OCI-LY3 (cell line): Measurements from ENCODE around the gene PPA1.
"Not testable (repeated sequence)": the region's sequence is repeated elsewhere in the genome, so short reads cannot be mapped to it uniquely, and the experiment has no call there.

Experiments used
- H2AFZ ChIP-seq: fragments of 200-600, 300-600 bp; shearing (Covaris generic); 2 replicates; pipeline ENCODE4 v1.6.0; 2014; ENCODE audit warnings: antibody characterized with exemption, low read depth, low read length
- H3K27ac ChIP-seq: fragments of 200-600, 300-600 bp; sonication (generic); 2 replicates; pipeline ENCODE4 v1.5.1; 2014; ENCODE audit warnings: mild to moderate bottlenecking, low read length, moderate library complexity, mixed read lengths
- H3K27me3 ChIP-seq: fragments of 200-600, 300-600 bp; sonication (generic); 2 replicates; pipeline ENCODE4 v1.6.1; 2014; ENCODE audit warnings: low read depth, low read length, mixed read lengths
- H3K36me3 ChIP-seq: fragments of 200-600, 300-600 bp; sonication (generic); replicated peaks from 2 replicates; pipeline ENCODE3; 2014; ENCODE audit warnings: low read depth, low read length, mixed read lengths
- H3K4me1 ChIP-seq: fragments of 300-600, 200-600 bp; sonication (generic); 2 replicates; pipeline ENCODE4 v1.6.1; 2014; ENCODE audit warnings: low read length, mixed read lengths
- H3K4me2 ChIP-seq: fragments of 200-600, 300-600 bp; sonication (generic); 2 replicates; pipeline ENCODE4 v1.6.1; 2014; ENCODE audit warnings: low read length, mixed read lengths
- H3K4me3 ChIP-seq: fragments of 300-600, 200-600 bp; sonication (generic); 2 replicates; pipeline ENCODE4 v1.5.1; 2014; ENCODE audit warnings: antibody characterized with exemption, mild to moderate bottlenecking, low read length, moderate library complexity
- H3K79me2 ChIP-seq: fragments of 300-600, 200-600 bp; shearing (Covaris generic); 2 replicates; pipeline ENCODE4 v1.6.1; 2014; ENCODE audit warnings: mild to moderate bottlenecking, low read length, mixed read lengths
- H3K9ac ChIP-seq: fragments of 300-600, 200-600 bp; shearing (Covaris generic); 2 replicates; pipeline ENCODE4 v1.6.0; 2014; ENCODE audit warnings: mild to moderate bottlenecking, low read length, moderate library complexity
- H3K9me3 ChIP-seq: fragments of 200-600, 300-600 bp; shearing (Covaris generic); 2 replicates; pipeline ENCODE4 v1.6.1; 2014; ENCODE audit warnings: low read length, mixed read lengths; ENCODE audit not compliant: insufficient read depth
- H4K20me1 ChIP-seq: fragments of 200-600, 300-600 bp; sonication (generic); 2 replicates; pipeline ENCODE4 v1.6.1; 2016; ENCODE audit warnings: low read length, mixed read lengths; ENCODE audit not compliant: insufficient read depth
- CTCF ChIP-seq: fragments of 200-600, 300-600 bp; sonication (generic); IDR thresholded peaks from 2 replicates; pipeline ENCODE4 v1.5.1; 2014; ENCODE audit warnings: antibody characterized with exemption, low read length, low read depth
- EZH2phosphoT487 ChIP-seq: fragments of 200-600 bp; shearing (Covaris generic); IDR thresholded peaks from 2 replicates; pipeline ENCODE4 v1.6.1; 2018; ENCODE audit warnings: antibody characterized with exemption, mixed run types, low read depth

The PPA1 gene

DNA sequence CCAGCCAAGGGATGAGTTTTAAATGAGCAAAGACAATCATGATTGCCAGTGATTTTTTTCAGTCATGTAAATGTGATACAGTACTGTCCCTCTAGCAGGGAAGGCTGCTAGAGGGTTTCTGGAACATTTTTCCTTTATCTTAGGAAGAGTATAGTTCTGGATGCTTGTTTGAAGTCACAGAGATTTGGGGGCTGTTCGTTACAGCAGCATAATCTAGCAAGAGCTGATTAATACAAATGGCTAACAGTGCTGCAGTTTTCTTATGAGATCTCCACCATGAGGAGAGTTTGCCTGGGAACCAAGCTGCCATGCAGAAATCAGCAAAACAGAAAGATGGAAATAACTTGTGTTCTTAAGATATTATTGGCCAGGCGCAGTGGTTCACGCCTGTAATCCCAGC lies 7.9 kb upstream of the PPA1 start:
- Histone ChIP-seq H3K4me2 (no peak overlapping the region), H3K36me3 (no peaks in the 10 kb centered on the region)
- TF ChIP-seq EZH2phosphoT487 (no peak), CTCF (no peak)

GRCh38 chr10:70239986-70240385 lies 6.8 kb upstream of the PPA1 start:
- H3K9ac ChIP-seq, H2AFZ ChIP-seq, H3K4me2 ChIP-seq, H3K4me1 ChIP-seq, H4K20me1 ChIP-seq, H3K27ac ChIP-seq, H3K9me3 ChIP-seq, H3K79me2 ChIP-seq, H3K36me3 ChIP-seq, H3K4me3 ChIP-seq, H3K27me3 ChIP-seq: not testable (repeated sequence)

More for the DNA sequence above, 7.9 kb upstream of the PPA1 start:
- Histone ChIP-seq H3K27ac (no peak overlapping the region), H3K79me2 (no peaks in the 10 kb centered on the region), H3K9ac (no peak overlapping the region), H2AFZ (no peak overlapping the region), H3K4me3 (no peak overlapping the region), H4K20me1 (no peaks in the 10 kb centered on the region), H3K9me3 (no peaks in the 10 kb centered on the region), H3K27me3 (0 out of 2 replicates have a peak, but pooled peaks cover 4% of the 10 kb centered on the region), H3K4me1 (no peaks in the 10 kb centered on the region)

DNA sequence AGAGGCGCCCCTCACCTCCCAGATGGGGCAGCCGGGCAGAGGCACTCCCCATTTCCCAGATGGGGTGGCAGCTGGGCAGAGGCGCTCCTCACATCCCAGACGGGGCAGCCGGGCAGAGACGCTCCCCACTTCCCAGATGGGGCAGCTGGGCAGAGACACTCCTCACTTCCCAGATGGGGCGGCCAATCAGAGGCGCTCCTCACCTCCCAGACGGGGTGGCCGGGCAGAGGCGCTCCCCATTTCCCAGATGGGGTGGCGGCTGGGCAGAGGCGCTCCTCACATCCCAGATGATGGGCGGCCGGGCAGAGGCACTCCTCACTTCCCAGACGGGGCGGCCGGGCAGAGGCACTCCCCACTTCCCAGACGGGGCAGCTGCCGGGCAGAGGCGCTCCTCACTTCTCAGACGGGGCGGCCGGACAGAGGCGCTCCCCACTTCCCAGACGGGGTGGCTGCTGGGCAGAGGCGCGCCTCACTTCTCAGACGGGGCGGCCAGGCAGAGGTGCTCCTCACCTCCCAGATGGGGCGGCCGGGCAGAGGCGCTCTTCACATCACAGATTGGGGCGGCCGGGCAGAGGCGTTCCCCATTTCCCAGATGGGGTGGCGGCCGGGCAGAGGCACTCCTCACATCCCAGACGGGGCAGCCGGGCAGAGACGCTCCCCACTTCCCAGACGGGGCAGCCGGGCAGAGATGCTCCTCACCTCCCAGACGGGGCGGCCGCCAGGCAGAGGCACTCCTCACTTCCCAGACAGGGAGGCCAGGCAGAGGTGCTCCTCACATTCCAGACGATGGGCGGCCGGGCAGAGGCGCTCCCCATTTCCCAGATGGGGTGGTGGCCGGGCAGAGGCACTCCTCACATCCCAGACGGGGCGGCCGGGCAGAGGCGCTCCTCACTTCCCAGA lies 6.1 kb upstream of the PPA1 start:
- H3K4me2 ChIP-seq, H3K9me3 ChIP-seq, H3K36me3 ChIP-seq, H3K4me3 ChIP-seq, H3K4me1 ChIP-seq, H3K27ac ChIP-seq, H4K20me1 ChIP-seq, H3K27me3 ChIP-seq, H3K9ac ChIP-seq, H3K79me2 ChIP-seq, H2AFZ ChIP-seq: not testable (repeated sequence)

DNA sequence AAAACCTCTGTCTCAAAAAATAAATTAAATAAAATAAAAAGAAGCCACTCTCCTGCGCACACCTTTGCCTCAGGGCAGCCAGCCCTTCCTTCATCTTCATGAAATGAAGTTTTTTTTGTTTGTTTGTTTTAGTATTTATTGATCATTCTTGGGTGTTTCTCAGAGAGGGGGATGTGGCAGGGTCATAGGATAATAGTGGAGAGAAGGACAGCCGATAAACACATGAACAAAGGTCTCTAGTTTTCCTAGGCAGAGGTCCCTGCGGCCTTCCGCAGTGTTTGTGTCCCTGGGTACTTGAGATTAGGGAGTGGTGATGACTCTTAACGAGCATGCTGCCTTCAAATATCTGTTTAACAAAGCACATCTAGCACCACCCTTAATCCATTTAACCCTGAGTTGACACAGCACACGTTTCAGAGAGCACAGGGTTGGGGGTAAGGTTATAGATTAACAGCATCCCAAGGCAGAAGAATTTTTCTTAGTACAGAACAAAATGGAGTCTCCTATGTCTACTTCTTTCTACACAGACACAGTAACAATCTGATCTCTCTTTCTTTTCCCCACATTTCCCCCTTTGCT lies 4.8 kb upstream of the PPA1 start:
- H3K27me3 ChIP-seq, H3K9ac ChIP-seq, H3K4me1 ChIP-seq, H3K4me3 ChIP-seq, H3K36me3 ChIP-seq, H3K79me2 ChIP-seq, H3K27ac ChIP-seq, H4K20me1 ChIP-seq, H3K9me3 ChIP-seq, H2AFZ ChIP-seq, H3K4me2 ChIP-seq: not testable (repeated sequence)

- no peak overlapping the region for H3K4me3 ChIP-seq
- H3K4me2 ChIP-seq: no peak overlapping the region
- no peaks in the 10 kb centered on the region for H3K9me3 ChIP-seq
- peaks cover 6% of the 10 kb centered on the region for H4K20me1 ChIP-seq
- H2AFZ ChIP-seq: no peak overlapping the region
- H3K36me3 ChIP-seq: no peaks in the 10 kb centered on the region
- no peaks in the 10 kb centered on the region for H3K27me3 ChIP-seq
- peaks cover 8% of the 10 kb centered on the region for H3K4me1 ChIP-seq
- H3K27ac ChIP-seq: no peak overlapping the region
- peaks cover 33% of the 10 kb centered on the region for H3K79me2 ChIP-seq
- H3K9ac ChIP-seq: no peak overlapping the region
- TF ChIP-seq CTCF (no peak), EZH2phosphoT487 (no peak)
Observed at GRCh38 chr10:70234668-70235447, 1.6 kb upstream of the PPA1 start.
